ENCODE results near the gene C2CD2L.
A peak's percentile ranks its signal among the peaks of the same experiment; 100 is the strongest.
"Not testable (repeated sequence)": the region's sequence is repeated elsewhere in the genome, so short reads cannot be mapped to it uniquely, and the experiment has no call there.

Gene C2CD2L

GRCh38 chr11:119093942-119094815 is 13.0 kb upstream of the C2CD2L start:
- DNase-seq, result peak; percentile 64

GRCh38 chr11:119094816-119095065 is 12.4 kb upstream of the C2CD2L start:
- DNase-seq, result no peak

DNA sequence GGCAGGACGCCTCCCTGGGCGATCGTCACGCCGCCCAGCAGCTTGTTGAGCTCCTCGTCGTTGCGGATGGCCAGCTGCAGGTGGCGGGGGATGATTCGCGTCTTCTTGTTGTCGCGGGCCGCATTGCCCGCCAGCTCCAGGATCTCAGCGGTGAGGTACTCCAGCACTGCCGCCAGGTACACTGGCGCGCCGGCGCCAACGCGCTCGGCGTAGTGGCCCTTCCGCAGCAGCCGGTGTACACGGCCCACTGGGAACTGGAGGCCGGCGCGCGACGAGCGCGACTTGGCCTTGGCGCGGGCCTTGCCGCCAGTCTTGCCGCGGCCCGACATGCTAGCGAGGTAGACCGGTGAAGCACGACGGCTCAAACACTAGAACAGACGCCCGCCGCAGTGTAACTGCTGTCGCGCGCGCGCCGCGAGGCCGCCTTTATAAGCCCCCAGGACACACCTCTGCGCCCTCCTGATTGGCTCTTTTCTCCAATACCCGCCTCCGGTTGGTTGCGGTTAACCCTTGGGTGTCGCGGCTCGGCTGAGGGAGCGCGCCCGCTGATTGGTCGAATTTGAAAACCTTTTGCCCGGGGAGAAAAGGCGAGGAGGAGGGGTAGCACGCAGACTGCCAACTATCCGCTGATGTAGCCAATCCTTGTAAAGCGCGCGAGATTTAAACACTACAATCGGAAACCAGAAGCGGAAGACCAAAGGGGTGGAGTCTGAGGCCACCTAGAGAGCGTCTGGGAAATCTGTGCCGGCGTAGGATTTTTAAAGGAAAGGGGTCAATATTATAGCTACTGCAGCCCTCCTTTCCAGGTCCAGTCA is 11.9 kb upstream of the C2CD2L start:
- peak; percentile 99 for DNase-seq

DNA sequence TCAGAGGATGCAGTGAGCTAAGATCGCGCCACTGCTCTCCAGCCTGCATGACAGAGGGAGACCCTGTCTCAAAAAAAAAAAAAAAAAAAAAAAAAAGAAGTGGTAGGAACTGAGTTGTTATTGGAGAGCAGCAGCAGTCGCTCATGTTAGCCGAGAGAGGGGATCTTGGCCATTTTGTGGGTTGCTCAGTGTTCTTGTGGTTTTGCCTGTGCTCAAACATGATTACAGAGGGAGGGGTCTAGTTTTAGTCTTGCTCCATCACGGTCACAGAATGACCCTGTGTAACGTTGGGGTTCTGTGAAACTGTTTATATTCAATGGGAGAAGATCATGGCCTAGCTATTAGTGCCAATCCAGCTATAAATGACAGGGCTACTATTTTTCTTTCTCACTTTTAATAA is 7.4 kb upstream of the C2CD2L start:
- DNase-seq, result no peak

DNA sequence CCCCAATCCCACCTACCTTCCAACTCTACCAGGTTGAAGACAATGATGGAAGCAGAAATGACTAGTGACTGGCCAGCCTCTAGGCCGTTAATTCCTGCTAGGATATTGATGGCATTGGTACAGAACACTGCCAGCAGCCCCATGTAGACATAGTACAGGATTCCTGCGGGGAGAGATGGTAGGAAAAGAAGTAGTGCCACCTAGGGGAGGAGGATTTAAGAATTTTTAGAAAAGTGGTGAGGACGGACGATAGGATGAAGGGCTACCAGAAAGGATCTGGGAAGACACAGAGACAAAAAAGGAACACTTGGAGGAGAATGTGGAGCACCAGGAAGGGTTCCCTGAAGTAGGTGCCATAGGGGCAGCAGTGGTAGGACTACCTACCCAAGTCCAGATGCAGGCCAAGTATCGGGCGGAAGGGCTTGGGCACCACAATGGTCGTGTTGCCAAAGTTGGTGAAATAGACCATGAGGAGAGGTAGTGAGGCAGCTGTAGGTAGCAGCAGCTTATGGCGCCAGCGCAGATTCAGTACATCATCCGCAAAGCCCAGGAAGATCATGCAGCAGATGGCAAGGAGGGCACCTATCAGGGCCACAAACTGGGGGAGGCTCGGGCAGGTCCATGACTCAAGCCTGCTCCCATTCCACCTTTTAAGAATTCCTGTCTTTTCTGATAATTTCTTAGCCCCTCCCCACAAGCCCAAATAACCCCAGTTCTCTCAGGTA is 6.7 kb upstream of the C2CD2L start:
- DNase-seq, result no peak

DNA sequence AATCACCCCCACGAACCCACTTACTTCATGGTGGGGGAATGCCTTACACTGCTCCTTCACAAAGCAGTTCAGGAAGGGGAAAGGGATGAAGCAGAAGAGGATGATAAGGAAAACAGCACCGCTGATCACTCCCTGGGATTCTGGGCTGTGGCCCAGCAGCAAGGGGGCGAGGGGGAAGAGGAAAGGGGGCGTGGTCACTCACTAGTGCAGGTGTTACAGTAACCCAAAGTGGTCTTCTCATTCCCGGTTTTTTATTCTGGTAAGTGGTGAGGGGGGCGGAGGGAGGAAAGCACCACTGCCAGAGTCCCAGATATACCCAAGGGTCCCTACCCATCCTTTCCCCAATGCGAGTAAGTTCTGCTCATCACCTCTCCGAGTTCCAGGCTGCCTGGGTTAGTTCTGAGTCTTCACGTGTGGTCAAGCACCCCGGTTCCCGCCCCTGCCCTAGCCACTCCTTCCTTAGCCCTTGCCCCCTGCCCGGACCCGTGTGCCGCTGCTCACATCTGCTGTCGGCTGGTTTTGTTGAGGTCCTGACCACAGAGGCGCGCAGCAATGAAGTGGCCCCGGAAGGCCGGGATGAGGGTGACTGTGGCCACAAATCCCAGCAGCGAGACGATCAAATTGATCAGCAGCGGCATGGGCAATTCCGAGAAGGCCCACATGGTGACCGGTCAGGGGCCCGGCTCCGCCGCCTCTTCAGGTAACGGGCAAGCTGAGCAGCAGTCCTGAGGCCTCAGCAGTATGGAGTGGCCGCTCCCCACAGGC is 6.0 kb upstream of the C2CD2L start:
- DNase-seq, result no peak

GRCh38 chr11:119101759-119102423 is 5.3 kb upstream of the C2CD2L start, which contains the start of gene DPAGT1:
Gene DPAGT1 (minus strand): TSS chr11:119101853. CDS start chr11:119101655, 198 bp downstream.
- peak; percentile 85 for DNase-seq

- DNase-seq, result not testable (repeated sequence)
Observed at GRCh38 chr11:119103161-119103664, 3.9 kb upstream of the C2CD2L start.

- DNase-seq, result no peak
Observed at GRCh38 chr11:119103793-119104192, 3.4 kb upstream of the C2CD2L start.

- DNase-seq, result no peak
Observed at GRCh38 chr11:119107538-119108145, 498 bp downstream of the C2CD2L start.

- DNase-seq, result peak; percentile 27
Observed at GRCh38 chr11:119108146-119108856, 1.2 kb downstream of the C2CD2L start.

GRCh38 chr11:119108857-119109221 is 1.7 kb downstream of the C2CD2L start:
- no peak for DNase-seq

- no peak for DNase-seq
Observed at GRCh38 chr11:119109843-119110242, 2.7 kb downstream of the C2CD2L start.

DNA sequence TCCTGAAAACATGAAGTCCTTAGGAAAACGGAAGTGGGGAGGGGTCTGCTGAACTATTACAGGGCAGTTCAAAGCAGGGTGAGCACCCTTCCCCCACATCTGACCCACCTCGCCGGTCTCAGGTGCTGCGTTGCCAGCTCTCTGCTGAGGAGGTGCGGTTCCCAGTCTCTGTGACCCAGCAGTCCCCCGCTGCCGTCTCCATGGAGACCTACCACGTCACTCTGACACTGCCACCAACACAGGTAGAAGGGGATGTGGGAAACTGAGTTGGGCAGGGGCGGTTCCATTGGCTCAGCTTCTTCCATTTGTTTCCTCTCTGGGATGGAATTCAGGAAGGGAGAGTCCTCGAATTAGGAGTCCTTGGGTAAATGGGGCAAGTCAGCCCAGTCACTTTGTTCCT is 3.3 kb downstream of the C2CD2L start:
- no peak for DNase-seq

- DNase-seq, result no peak
Observed at GRCh38 chr11:119111361-119111925, 4.3 kb downstream of the C2CD2L start.

- no peak for DNase-seq
Observed at GRCh38 chr11:119112314-119113020, 5.3 kb downstream of the C2CD2L start.

- no peak for DNase-seq
Observed at GRCh38 chr11:119113716-119114115, 6.6 kb downstream of the C2CD2L start.

- no peak for DNase-seq
Observed at GRCh38 chr11:119114351-119114750, 7.2 kb downstream of the C2CD2L start.

GRCh38 chr11:119115484-119116234 is 8.5 kb downstream of the C2CD2L start:
- peak; percentile 34 for DNase-seq
